HT-29 (cell line): ENCODE measurements around the gene ATRIP. TPM values are rescaled to one million over a fixed set of nuclear protein-coding genes. Genes with fewer than 3 reads are reported as not detected.
"Not testable (repeated sequence)": the region's sequence is repeated elsewhere in the genome, so short reads cannot be mapped to it uniquely, and the experiment has no call there.

Source experiments
- DNase-seq: peaks from one replicate; pipeline ENCODE4 v3.0.0-alpha.2; 2015; ENCODE audit warnings: low spot score
- total RNA-seq: library from RNA; depleted of rRNA; stranded (reverse); fragments of >200 nt; shearing (Covaris generic); gene quantifications from 2 replicates; pipeline ENCODE4 v1.2.3, GENCODE V29; 2014; rRNA removed

The ATRIP gene
- 6.7 and 7.7 TPM in 2 replicates for total RNA-seq

DNA sequence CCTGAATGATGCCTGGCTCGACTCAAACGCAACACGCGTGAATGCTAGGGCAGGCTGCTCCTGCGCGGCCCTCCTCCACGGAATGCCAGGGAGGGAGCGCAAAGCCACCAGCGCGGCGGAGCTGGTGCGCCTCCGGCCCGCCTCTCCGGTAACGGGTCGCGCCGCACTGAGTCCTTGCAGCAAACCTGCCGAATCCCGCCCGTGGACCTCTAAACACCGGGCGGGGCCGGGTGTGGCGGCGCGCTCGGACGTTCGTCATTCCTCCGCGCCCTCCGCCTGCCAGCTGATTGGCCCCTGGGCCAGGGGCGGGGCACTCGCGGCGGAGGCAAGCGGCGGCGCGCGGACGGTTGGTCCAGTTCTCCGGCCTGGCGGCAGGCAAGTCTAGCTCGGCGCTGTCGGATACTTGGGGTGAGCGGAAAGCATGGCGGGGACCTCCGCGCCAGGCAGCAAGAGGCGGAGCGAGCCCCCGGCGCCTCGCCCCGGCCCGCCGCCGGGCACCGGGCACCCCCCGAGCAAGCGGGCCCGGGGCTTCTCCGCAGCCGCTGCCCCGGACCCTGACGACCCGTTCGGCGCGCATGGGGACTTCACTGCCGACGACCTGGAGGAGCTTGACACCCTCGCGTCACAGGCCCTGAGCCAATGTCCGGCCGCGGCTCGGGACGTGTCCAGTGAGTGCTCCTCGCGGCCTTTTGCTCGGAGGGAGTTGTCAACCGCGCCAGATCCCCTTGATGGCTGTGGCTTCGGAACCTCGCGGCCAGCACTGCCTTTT is at the start of gene ATRIP:
Gene ATRIP (plus strand): TSS at position 313 of the 769 bp plus-strand sequence. CDS start 109 bp downstream, at position 422.
- peak; percentile 85 for DNase-seq

DNA sequence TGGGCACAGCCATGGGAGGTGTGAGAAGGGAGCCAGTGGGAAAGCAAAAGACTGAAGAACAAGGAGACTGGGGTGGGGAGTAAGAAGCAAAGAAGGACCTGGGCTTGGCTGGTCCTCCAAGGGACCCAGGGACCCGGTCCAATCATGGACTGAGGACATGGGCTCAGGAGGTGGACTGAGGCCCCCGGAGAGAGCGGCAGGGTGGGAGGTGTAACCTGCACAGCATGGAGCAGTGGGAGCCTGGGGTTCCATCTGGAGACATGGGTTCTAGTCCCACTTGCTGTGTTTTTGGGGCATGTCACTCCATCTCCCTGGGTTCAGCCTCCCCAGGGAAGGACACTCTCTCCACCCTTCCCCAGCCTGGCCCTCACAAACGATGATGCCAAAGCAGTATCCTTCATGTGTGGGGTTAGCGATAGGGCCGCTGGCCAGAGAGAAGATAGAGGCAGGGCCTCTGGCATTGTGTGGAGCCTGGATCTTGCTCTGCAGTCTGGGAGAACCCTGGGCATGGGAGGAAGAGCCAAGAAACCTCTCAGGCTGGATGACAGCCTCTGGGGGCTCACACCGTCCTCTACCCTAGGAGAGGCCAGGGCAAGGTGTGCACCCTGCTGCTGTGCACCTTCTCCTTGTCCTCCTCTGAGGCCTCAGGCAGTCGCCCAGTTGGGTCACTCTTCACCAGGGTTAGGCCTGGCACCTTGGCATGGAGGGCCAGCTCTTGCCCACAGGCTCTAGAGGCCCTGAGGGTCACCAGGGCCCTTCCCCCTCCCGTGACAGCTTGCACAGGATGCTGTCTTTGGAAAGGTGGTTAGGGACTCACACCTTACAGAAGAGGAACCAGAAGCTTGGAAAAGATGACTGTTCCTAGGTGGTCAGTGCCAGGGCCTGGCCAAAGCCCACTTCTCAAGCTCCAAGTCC is 48.5 kb upstream of the ATRIP start:
- no peak for DNase-seq

DNA sequence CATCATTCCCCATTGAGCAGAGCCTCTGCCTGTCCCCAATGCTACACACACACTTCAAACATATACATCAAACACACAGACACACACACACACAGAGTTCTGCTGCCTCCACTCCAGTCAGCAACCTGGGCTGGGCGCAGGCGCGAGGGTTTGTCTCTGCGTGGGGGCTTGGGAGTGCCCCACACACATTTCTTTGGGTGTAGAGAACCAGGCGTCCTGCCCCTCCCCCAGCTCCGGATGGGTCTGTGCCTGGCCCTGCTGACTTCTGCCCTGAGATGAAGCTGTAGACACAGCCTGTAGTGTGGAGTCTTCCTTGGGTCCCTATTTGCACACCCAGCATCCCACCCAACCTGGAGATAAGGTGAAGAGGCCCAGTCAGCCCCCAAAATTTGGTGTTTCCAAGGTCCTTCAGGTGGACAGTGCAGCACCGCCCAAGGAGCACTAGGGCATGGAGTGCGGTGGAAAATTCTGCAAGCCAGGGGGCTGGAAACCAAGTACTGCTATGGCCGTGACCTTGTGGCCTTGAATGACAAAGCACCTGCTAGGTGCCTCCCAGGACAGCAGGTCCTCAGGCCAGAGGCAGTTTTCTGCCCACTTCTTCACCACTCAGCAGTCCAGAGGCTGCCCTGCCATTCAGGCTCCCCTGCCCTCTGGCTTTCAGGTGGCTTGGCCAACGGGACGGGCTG is 47.7 kb upstream of the ATRIP start:
- DNase-seq = no peak

DNA sequence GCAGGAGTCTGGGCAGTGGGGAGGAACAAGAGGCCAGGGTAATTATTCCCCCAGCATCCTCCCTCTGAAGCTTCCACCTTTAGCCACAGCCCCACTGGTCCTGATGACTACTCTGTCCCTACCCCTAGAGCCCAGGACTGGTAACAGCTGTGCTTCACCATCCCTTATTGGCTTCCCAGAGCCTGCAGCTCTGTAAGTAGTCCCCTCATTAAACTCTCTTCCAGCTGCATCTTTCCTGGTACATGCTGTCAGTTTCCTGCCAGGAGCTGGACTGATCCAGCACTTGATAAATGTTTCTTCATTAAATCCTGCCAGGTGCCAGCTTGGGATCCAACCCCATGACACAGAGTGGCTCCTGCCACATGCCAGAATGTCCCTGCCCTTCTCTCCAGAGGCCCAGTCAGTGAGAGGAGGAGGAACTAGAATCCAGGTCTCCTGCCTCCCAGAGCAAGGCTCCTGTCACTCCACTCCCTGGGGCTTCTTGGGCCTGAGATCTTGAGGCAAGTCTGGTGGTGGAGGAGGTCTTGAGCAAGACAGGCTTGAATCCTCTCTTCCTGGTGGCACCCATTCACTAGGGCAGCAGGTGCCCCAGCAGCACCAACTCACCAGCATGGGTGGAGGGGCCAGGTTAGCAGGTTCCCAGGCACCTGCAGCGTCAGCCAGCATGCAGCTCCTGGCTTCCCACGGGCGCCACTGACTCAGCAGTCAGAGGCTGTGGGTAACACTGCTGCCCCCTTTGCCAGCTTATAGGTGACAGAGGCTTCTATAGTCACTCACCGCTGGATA is 47.0 kb upstream of the ATRIP start:
- no peak for DNase-seq

DNA sequence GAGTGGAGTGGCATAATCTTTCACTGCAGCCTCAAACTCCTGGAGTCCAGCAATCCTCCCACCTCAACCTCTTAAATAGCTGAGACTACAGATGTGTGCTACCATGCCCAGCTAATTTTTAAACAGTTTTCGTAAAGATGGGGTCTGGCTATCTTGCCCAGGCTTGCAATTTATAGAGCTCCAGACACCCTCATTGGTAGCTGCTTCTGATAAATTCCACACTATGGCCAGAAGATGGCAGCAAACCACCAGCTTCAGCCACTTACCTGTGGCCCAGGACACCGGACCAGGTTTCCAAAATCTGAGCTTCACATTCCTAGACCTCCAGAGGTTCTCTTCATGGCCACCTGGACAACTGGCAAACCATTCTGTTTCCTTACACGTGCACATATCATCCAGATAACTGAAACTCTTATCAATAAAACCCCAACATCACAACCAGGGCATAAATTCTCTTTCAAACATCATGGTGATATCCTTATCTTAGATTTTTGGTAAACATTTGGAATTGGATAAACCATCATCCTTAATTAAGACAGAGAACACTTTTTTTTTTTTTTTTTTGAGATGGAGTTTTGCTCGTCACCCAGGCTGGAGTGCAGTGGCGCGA is 45.6 kb upstream of the ATRIP start:
- peak; percentile 84 for DNase-seq

DNA sequence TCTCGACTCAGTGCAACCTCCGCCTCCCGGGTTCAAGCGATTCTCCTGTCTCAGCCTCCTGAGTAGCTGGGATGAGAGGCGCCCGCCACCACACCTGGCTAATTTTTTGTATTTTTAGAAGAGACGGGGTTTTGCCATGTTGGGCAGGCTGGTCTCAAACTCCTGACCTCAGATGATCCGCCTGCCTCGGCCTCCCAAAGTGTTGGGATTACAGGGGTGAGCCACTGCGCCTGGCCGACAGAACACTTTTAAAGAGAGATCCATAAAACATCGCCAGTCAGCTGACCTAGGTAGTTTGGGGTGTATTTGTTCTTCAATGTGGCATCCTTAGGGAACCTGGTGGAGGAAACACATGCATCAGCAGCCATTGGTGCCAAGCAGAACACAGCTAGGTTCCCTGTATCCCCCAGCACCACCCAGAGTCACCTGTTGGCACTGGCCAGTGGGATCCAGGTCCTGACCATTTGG is 45.1 kb upstream of the ATRIP start:
- not testable (repeated sequence) for DNase-seq

DNA sequence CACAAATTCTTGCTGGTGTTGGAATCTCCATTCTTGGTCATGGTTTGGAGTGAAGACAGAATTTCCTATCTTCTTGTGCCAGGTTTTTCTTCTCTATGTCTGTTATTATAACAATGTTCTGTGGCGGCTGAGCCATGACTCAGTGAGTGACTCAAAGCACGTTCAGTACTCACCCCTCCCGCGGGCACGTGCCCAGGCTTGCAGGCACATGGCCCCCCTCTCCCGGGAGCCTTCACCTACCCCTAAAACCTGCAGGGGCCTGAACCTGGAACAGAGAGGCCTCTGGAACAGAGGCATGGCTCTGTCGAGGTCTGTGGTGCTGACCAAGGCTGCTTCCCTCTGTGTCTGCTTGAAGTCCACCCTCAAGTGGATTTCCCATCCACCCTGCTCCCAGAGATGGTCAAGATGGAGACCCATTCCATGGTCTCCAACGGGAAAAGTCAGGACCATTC is 44.2 kb upstream of the ATRIP start:
- DNase-seq = no peak

DNA sequence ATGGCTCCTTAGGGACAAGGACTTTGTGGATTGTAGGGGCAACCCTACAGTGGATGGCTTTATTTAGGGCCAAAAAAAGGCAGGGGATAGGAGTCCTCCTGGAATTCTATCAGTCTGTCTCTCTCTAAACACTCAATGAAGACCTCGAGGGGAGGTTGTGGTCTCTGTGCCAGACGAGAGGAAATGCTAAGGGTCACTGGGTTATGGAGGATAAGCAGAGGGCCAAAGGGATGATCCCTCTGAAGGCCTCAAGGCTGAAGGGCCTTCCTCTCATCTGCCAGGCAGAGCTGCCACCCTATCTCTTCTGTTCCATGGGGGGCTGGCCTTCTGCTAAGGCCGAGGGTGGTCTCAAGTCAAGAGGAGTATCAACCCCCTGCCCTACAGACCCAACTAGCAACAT is 43.6 kb upstream of the ATRIP start:
- no peak for DNase-seq

DNA sequence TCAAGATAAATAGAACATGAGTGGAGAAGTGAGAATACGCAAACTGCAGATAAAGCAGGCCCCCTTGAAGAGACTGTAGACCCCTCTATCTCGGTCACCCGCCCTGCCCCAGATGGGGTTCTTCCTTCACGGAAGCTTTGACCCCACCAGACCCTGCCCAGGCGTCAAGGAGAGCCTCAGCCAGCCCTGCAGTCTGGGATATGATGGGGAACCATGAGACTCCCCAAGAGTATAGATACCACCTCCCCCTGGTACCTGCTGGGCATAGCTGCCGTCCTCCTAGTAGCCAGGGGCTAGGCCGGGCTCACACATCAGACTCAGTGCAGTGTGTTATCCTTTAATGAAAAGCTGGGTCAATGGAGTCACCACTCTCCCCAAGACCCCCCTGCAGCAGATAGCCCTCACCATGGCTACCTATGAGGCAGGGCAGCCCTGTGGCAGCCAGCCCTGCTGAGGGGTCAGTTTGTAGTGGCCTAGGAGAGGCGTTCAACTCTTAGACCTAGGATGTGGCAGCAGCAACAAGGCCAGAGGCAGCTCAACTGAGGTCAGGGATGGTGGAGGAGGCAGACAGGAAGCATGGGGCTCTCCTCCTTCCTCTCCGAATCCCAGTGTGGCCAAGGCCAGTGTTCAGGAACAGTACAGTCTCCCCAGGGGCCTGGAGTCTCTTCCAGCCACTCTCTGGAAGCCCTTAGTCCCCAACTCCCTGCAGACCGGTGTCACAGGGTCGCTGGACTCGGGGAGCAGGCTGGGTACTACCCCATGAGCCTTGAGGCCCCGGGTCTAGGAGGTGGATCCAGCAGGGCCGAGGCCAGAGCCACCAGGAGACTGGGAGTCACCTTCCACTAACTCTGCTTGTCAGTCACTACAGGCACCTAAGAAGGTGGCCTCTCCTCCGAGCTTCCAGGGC is 42.8 kb upstream of the ATRIP start:
- DNase-seq = no peak

DNA sequence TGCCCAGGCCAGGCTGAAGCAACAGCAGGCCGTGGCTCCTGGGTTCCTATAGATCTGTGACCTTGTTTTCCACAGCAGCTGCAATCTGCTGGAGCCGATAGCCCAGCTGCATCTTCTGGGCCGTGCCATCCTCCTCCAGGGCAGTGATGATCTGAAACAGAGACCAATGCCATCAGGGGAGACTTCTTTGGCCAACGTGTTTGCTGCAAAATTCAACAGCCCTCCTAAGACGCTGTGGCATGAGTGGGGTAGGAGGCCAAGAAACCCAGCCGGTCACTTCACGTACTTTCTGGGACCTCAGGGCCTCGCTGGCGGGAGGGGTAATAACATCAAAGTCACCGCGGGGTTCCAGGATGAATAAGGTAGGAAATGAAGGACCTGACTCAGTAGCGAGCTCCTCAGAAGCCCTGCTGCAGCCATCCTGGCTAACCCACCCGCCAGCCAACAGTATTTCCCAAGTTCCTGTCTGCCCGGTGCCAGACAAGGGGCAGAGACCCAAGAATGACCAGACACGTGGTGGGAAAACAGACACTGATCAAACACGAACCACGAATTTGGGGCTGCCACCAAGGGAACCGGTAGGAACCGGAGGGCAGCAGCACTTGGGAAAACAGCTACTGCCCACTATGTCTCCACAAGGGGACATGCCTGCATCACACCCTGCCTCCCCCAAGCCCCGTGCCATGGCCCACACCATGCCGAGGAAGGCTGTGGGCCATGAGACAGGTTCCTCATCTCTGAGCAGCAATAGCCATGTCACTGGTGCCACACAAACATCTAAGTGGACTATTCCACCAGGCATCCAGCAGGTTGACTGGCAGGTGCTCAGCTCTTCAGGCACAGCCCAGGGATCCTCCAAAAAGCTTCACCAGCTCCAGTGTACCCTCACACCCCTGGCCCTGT is 41.8 kb upstream of the ATRIP start:
- DNase-seq = no peak

DNA sequence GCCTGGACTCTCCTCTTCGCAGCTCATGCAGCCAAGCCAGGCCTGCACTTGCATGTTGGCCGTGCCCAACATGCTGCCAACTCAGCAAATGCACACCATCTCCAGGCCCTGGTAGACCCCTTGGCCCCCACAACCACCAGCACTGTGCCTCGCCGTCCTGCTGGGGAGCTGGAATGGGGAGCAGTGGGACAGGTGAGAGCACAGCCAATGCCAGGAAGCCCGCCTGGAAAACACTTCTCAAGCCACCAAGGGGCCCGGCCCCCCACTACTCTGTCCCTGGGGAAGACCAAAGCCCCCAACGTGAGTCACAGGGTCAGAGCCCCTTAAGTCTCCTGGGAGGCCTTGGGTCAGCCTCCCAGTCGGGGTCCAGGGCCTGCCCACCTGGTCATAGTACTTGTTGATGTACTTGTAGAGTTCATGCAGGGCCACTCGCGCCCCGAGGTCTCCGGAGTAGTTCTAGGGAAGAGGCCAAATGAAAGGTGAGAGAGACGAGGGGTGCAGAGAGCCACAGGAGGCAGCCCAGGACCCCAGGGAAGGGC is 41.1 kb upstream of the ATRIP start:
- DNase-seq = no peak

DNA sequence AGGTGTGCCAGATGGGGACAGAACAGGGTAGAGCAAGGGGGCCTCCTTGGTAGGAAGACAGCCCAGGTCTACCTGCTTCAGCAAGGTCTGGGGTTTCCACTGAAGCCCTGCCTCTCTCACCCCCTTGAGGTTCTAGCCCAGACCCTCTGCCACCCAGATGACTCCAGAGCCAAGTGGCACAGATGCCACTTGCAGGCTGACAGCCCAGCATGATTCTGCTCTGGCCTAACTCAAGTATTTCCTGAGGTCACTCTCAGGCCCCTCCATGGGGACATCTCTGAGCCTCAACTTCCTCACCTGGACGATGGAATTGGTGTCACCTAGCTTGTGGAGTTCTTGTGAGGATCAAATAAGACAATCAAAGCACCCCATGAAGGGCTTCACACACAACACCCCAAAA is 40.6 kb upstream of the ATRIP start:
- no peak for DNase-seq

DNA sequence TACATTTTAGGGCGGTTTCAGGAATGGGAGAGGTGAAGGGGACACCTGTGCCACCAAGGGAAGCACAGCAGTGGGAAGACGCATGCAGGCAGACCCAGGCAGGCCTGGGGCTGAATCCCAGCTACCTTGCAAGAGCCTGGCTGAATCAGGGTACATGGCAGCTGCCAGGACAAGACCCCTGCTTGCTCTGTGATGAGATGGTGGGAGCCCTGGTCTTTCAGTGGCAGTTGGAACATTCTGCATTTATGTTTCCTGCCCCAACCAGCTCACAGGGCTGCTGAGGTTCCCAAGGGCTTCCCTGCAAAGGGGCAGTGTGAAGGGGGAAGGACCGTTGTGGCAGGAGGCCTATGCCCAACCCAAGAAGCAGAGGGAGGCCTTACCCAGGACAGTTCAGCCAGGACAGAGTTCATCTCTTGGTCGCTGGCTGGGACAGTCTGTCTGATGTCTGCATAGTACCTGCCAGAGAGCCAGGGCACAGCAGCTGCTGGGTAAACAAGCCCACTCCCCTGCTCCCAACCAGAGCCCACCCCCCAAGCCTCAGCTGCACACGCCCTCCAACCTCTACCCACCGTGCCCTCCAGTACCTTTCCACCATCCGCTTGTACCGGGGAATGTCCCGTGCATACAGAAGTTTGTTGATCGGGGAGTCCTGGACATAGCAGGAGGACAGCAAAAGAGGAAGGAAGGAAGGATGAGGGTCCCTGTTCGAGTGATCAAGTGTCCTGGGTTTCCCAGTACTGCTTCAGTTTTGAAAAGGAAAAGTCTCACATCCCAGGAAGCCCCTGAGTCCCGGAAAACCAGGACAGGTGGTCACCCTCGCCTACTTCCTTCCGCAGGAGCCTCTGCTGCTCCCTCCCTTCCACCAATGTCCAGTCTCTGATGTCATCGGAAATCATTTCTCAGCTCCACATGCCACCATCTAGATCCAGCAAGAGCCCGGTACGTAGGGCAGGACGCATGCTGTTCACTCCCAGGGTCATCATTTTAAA is 39.8 kb upstream of the ATRIP start:
- no peak for DNase-seq

DNA sequence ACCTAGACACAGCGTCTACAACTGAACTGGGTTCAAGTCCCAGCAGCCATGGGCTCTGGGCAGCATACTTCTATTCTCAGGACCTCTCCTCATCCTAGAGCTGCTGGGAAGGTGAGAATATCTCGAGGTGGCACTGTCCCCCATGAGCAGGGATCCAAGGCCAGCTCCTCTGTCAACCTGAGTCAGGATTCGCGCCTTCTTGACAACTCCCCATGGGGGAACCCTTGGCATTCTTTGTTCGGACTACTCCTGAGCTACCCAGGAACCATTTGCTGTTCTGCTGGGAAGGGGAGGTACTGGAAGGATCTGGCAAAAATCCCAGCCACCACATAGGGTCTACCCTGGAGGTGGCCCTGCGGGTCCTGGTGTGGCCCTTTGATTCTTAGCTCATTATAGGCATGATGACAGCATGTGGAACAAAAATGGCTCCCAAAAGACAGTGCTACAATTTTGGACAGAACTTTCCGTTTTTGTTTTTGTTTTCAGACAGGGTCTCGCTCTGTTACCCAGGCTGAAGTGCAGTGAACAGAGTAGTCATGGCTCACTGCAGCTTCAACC is 38.9 kb upstream of the ATRIP start:
- no peak for DNase-seq

DNA sequence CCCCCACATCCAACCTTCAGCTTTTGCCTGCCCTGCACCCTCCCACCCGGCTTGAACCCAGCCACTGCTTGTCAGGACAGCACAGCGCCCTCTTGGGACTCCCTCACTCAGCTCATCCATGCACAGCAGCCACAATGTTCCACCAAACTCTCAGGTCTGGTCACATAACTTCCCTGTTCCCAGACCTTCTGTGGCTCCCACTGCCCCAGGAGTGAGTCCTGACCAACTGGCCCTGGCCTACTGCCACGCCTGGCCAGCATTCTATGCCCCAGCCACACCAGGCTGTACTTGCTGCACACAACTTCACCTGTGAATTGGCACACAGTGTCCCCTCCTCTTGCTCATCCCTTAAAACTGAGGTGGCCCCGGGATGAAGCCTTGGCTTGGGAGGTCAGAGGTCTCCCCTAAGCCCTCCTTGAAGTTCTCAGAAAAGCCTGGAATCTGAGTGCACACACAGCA is 37.7 kb upstream of the ATRIP start:
- DNase-seq = no peak
